Measurements from ENCODE around the gene P2RX5. TPM values are rescaled to one million over a fixed set of nuclear protein-coding genes. Genes with fewer than 3 reads are reported as not detected.

Gene P2RX5
- total and polyA plus RNA-seq, 2 donors (not counting 3 experiments of a cell fraction or from before 2014, with no cell fraction given) = 0.19 to 0.22 TPM

GRCh38 chr17:3672571-3672970 is 23.4 kb downstream of the P2RX5 start:
- Histone ChIP-seq H3K36me3 (ENCODE audit: control insufficient read depth in 2 of 2, extremely low read depth in 1 of 2, insufficient read depth in 2 of 2, low read length in 2 of 2) (no peaks in the 10 kb centered on the region), H3K9me3 (replicated peaks; ENCODE audit: control insufficient read depth, insufficient read depth, low read length) (no peaks in the 10 kb centered on the region), H3K9me1 (replicated peaks; ENCODE audit: control insufficient read depth, extremely low read depth, insufficient read depth, low read length) (no peaks in the 10 kb centered on the region), H3K79me2 (ENCODE audit: control insufficient read depth, insufficient read depth, low read length) (peaks cover 22% of the 10 kb centered on the region), H3K4me3 (replicated peaks in 1 of 3; ENCODE audit: insufficient read depth in 1 of 3, low read depth in 1 of 3, low read length in 3 of 3) (no peak overlapping the region), H2AFZ (ENCODE audit: low read depth, low read length) (no peak overlapping the region), H3K27me3 (ENCODE audit: control insufficient read depth in 2 of 2, insufficient read depth in 2 of 2, low read length in 2 of 2) (peaks cover 0 to 1% of the 10 kb centered on the region in 2 experiments), H3K27ac (ENCODE audit: insufficient read depth, low read depth, low read length) (no peak overlapping the region), H3K9ac (replicated peaks; ENCODE audit: extremely low read depth, insufficient read depth, low read length) (no peak overlapping the region), H4K20me1 (replicated peaks; ENCODE audit: control insufficient read depth, extremely low read depth, insufficient read depth, low read length) (peaks cover 3% of the 10 kb centered on the region), H3K4me1 (ENCODE audit: control insufficient read depth, extremely low read depth, insufficient read depth, low read length) (peaks cover 9% of the 10 kb centered on the region), H3K4me2 (ENCODE audit: insufficient read depth, low read length) (no peak overlapping the region)
- dilution Hi-C loops (cut with MboI; ENCODE audit: extremely low pct_ligation_motif_present, low sequenced_read_pairs) (no loop called here), intact Hi-C loops (cut with micrococcal nuclease) (no loop called here)
- FAIRE-seq (no peak), DNase-seq (ENCODE audit: low read depth, low spot score) (no peak)
- POLR2A ChIA-PET = no interaction called here
- CTCF ChIA-PET = interaction anchor here (1.3 to 1.9 kb wide), 2 partner anchors 10 kb away, joined by 7 to 11 read pairs; no protein-coding TSS in a partner anchor
- BruUV-seq (replicated peaks) = no TSS peak
- TF ChIP-seq FOS (IDR thresholded peaks at IDR 0.05; ENCODE audit: borderline replicate concordance, insufficient read depth, low read length) (no peak), GATA2 (IDR thresholded peaks at IDR 0.05; ENCODE audit: insufficient read depth, insufficient read length, low read depth, low read length) (no peak), MYC (IDR thresholded peaks at IDR 0.05; ENCODE audit: low read depth, low read length) (no peak)
- TF ChIP-seq, protein P1, sequence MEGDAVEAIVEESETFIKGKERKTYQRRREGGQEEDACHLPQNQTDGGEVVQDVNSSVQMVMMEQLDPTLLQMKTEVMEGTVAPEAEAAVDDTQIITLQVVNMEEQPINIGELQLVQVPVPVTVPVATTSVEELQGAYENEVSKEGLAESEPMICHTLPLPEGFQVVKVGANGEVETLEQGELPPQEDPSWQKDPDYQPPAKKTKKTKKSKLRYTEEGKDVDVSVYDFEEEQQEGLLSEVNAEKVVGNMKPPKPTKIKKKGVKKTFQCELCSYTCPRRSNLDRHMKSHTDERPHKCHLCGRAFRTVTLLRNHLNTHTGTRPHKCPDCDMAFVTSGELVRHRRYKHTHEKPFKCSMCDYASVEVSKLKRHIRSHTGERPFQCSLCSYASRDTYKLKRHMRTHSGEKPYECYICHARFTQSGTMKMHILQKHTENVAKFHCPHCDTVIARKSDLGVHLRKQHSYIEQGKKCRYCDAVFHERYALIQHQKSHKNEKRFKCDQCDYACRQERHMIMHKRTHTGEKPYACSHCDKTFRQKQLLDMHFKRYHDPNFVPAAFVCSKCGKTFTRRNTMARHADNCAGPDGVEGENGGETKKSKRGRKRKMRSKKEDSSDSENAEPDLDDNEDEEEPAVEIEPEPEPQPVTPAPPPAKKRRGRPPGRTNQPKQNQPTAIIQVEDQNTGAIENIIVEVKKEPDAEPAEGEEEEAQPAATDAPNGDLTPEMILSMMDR (IDR thresholded peaks at IDR 0.05; ENCODE audit: extremely low read depth in 1 of 2, insufficient read depth in 1 of 2, low read depth in 1 of 2, low read length in 2 of 2) = no peak

GRCh38 chr17:3669548-3669947 is 26.4 kb downstream of the P2RX5 start:
- Histone ChIP-seq H3K79me2 (ENCODE audit: control insufficient read depth, insufficient read depth, low read length) (peaks cover 45% of the 10 kb centered on the region), H3K4me2 (ENCODE audit: insufficient read depth, low read length) (peak overlapping the region; percentile 94), H2AFZ (ENCODE audit: low read depth, low read length) (no peak overlapping the region), H3K9me1 (replicated peaks; ENCODE audit: control insufficient read depth, extremely low read depth, insufficient read depth, low read length) (no peaks in the 10 kb centered on the region), H3K9ac (replicated peaks; ENCODE audit: extremely low read depth, insufficient read depth, low read length) (peak overlapping the region; percentile 99), H3K4me1 (ENCODE audit: control insufficient read depth, extremely low read depth, insufficient read depth, low read length) (peaks cover 24% of the 10 kb centered on the region), H3K9me3 (replicated peaks; ENCODE audit: control insufficient read depth, insufficient read depth, low read length) (no peaks in the 10 kb centered on the region), H3K36me3 (ENCODE audit: control insufficient read depth in 2 of 2, extremely low read depth in 1 of 2, insufficient read depth in 2 of 2, low read length in 2 of 2) (peaks cover 5% of the 10 kb centered on the region in 2 experiments), H3K27ac (ENCODE audit: insufficient read depth, low read depth, low read length) (peak overlapping the region; percentile 79), H3K27me3 (ENCODE audit: control insufficient read depth in 2 of 2, insufficient read depth in 2 of 2, low read length in 2 of 2) (no peaks in the 10 kb centered on the region), H4K20me1 (replicated peaks; ENCODE audit: control insufficient read depth, extremely low read depth, insufficient read depth, low read length) (peaks cover 3% of the 10 kb centered on the region), H3K4me3 (replicated peaks in 1 of 3; ENCODE audit: insufficient read depth in 1 of 3, low read depth in 1 of 3, low read length in 3 of 3) (peak overlapping the region; percentile 75 to 90 (median 86))
- DNase-seq (ENCODE audit: low read depth, low spot score) (no peak), FAIRE-seq (no peak)
- TF ChIP-seq MYC (IDR thresholded peaks at IDR 0.05; ENCODE audit: low read depth, low read length) (no peak), EZH2 (IDR thresholded peaks at IDR 0.05; ENCODE audit: borderline replicate concordance, low read depth, low read length, severe bottlenecking) (no peak), POLR2AphosphoS5 (IDR thresholded peaks at IDR 0.05; ENCODE audit: insufficient read depth, low read depth, low read length) (no peak), POLR2A (IDR thresholded peaks at IDR 0.05; ENCODE audit: low read depth, low read length) (no peak), GATA2 (IDR thresholded peaks at IDR 0.05; ENCODE audit: insufficient read depth, insufficient read length, low read depth, low read length) (no peak)
- TF ChIP-seq, protein P1 (IDR thresholded peaks at IDR 0.05; ENCODE audit: extremely low read depth in 1 of 2, insufficient read depth in 1 of 2, low read depth in 1 of 2, low read length in 2 of 2) = no peak
- TF ChIP-seq, protein P2, sequence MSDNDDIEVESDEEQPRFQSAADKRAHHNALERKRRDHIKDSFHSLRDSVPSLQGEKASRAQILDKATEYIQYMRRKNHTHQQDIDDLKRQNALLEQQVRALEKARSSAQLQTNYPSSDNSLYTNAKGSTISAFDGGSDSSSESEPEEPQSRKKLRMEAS (IDR thresholded peaks at IDR 0.05; ENCODE audit: insufficient read depth, insufficient read length) = no peak
- ChIA-PET POLR2A (no interaction called here), CTCF (no interaction called here)
- BruUV-seq (replicated peaks) = no TSS peak
- intact Hi-C loops (cut with micrococcal nuclease) = loop anchor here (2.0 to 5.0 kb wide), 2 partner anchors 53 to 67 kb away; partner anchors contain the start of gene HASPIN
- dilution Hi-C loops (cut with MboI; ENCODE audit: extremely low pct_ligation_motif_present, low sequenced_read_pairs) = no loop called here

Measured in endothelial cell of umbilical vein (primary cell).